Left ventricle myocardium inferior (tissue), 1 donor: ENCODE data around the gene RPL22. TPM values are rescaled to one million over a fixed set of nuclear protein-coding genes. Genes with fewer than 3 reads are reported as not detected.

Source experiments
- DNase-seq: peaks from one replicate; pipeline ENCODE4 v3.0.0-alpha.2; 2020
- H3K27ac ChIP-seq: fragments of 200-600 bp; replicated peaks from 2 replicates; pipeline ENCODE4 v1.8.0; 2021
- H3K27me3 ChIP-seq: fragments of 200-600 bp; 2 replicates; pipeline ENCODE4 v1.8.0; 2021; ENCODE audit warnings: low read depth
- H3K36me3 ChIP-seq: fragments of 200-600 bp; 2 replicates; pipeline ENCODE4 v1.8.0; 2021
- H3K4me1 ChIP-seq: fragments of 200-600 bp; 2 replicates; pipeline ENCODE4 v1.8.0; 2021
- H3K4me3 ChIP-seq: fragments of 200-600 bp; 2 replicates; pipeline ENCODE4 v1.8.0; 2021; ENCODE audit warnings: mild to moderate bottlenecking, moderate library complexity
- H3K9me3 ChIP-seq: fragments of 200-600 bp; replicated peaks from 2 replicates; pipeline ENCODE4 v1.8.0; 2021
- intact Hi-C: fragments of 100-400 bp; cut with micrococcal nuclease; formaldehyde crosslinking; loops from one replicate; pipeline ENCODE4 v1.11.0; 2022
- total RNA-seq: library from RNA; stranded (reverse); fragmentation: NEBNext Ultra II Directional; extraction: Animal tissue kit (Norgen Biotek cat#: 25700); gene quantifications from one replicate; pipeline ENCODE4 v1.2.1, GENCODE V29; 2021
- TF ChIP-seq, protein P1 (sequence below): fragments of 200-600 bp; IDR thresholded peaks from 2 replicates; pipeline ENCODE4 v1.8.0; 2021; ENCODE audit warnings: antibody characterized with exemption, mild to moderate bottlenecking, borderline replicate concordance
- donor health status: DM: no; HTN: yes; CAD: no; lungs with severe emphysema.

The RPL22 gene
- total RNA-seq, 1 donor from 2014 or later = 250 TPM

DNA sequence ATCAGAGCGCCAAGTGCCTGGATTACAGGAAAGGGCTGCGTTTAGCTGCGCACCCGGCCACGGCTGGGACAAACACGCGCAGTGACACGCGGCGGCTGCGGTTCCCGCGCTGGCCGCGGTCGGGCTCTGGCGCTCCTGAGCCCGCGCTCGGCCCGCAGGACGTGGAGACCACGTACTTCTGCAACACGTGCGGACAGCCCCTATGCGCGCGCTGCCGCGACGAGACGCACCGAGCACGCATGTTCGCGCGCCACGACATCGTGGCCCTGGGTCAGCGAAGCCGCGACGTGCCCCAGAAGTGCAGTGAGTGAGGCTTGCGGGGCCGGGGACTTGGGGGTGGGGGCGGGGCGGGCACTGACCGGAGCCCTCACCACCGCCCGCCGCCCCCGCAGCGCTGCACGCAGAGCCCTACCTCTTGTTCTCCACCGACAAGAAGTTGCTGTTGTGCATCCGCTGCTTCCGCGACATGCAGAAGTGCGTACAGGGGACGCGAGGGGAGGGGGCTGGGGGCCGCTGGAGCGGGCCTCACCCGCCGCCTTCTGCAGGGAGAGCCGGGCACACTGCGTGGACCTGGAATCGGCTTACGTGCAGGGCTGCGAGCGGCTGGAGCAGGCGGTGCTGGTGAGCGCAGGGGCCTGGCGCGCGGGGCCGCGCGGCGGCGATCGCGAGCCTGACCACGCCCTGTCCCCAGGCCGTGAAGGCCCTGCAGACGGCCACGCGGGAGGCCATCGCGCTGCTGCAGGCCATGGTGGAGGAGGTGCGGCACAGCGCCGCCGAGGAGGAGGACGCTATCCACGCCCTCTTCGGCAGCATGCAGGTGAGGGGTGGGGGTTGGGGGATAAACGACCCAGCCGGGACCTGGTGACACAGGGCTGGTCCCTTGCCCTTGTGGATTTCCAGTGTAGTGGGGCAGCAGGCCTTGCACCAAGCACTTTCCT lies 9.6 kb upstream of the RPL22 start:
- peak; percentile 56 for DNase-seq
- no peaks in the 10 kb centered on the region for H3K9me3 ChIP-seq
- peaks cover 76% of the 10 kb centered on the region for H3K4me1 ChIP-seq
- H3K27me3 ChIP-seq = no peaks in the 10 kb centered on the region
- intact Hi-C loops = no loop called here
- H3K27ac ChIP-seq = peak overlapping the region; percentile 98
- H3K4me3 ChIP-seq = peak overlapping the region; percentile 83
- TF ChIP-seq, protein P1, sequence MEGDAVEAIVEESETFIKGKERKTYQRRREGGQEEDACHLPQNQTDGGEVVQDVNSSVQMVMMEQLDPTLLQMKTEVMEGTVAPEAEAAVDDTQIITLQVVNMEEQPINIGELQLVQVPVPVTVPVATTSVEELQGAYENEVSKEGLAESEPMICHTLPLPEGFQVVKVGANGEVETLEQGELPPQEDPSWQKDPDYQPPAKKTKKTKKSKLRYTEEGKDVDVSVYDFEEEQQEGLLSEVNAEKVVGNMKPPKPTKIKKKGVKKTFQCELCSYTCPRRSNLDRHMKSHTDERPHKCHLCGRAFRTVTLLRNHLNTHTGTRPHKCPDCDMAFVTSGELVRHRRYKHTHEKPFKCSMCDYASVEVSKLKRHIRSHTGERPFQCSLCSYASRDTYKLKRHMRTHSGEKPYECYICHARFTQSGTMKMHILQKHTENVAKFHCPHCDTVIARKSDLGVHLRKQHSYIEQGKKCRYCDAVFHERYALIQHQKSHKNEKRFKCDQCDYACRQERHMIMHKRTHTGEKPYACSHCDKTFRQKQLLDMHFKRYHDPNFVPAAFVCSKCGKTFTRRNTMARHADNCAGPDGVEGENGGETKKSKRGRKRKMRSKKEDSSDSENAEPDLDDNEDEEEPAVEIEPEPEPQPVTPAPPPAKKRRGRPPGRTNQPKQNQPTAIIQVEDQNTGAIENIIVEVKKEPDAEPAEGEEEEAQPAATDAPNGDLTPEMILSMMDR = peak; percentile 63
- peaks cover 34% of the 10 kb centered on the region for H3K36me3 ChIP-seq

DNA sequence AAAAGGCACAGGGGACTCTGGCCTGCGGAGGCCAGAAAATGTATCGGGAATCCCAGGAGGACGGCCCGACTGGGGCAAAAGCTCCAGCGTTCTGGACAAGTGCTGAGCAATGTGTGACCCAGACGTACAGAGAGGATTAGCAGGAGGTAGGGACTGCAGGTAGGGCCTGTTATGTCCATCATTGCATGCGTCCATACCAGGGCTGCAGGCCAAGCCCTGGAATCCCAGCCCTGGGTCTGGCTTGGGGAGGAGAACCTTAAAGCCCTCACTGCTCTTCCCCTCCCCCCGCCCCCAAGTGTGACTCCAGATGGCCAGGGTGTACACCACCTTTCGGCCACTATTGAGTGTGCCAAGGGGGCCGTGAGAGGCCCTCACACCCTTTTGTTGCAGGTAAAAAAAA lies 8.5 kb upstream of the RPL22 start:
- no peaks in the 10 kb centered on the region for H3K9me3 ChIP-seq
- peaks cover 26% of the 10 kb centered on the region for H3K36me3 ChIP-seq
- peaks cover 76% of the 10 kb centered on the region for H3K4me1 ChIP-seq
- no peaks in the 10 kb centered on the region for H3K27me3 ChIP-seq
- H3K27ac ChIP-seq = peak overlapping the region; percentile 98
- intact Hi-C loops = no loop called here
- DNase-seq = no peak
- TF ChIP-seq, protein P1 = no peak
- peak overlapping the region; percentile 83 for H3K4me3 ChIP-seq

DNA sequence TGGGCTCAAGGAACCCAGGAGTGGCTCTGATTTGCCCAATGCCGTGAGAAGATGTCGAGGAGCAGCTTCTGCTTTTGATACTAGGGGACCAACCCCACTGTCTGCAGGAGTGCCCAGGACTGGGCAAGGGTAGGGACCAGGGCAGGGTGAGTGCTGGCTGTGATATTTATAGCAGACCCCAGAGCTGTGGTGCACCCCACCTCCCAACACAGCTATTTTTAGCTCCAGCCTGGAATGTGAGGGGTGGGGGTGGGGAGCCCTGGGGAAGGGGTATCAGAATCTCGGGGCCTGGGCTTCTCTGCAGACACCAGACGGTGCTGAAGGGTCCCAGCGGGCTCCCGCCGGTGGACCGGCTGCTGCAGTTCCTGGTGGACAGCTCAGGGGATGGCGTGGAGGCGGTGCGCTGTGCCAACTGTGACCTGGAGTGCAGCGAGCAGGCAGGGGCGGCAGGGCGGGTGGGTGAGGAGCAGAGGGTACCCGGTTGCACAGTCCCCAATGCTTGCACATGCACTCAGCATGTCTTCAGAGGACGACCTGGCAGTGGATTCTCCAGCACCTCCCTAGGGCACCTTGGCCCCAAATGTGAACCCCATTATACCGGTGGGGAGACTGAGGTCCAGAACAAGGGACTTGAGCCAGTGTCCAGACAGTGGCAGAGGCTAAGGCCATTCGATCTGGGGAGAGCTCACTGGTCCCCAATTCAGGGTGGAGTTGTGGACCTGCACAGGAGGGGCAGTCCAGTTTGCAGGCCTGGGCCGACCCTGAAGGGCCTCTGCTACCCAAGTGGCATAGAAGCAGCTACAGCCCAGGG lies 7.9 kb upstream of the RPL22 start:
- no peaks in the 10 kb centered on the region for H3K27me3 ChIP-seq
- intact Hi-C loops = no loop called here
- peak overlapping the region; percentile 98 for H3K27ac ChIP-seq
- H3K36me3 ChIP-seq = peaks cover 20% of the 10 kb centered on the region
- TF ChIP-seq, protein P1 = no peak
- DNase-seq = no peak
- no peaks in the 10 kb centered on the region for H3K9me3 ChIP-seq
- peak overlapping the region; percentile 83 for H3K4me3 ChIP-seq
- peaks cover 76% of the 10 kb centered on the region for H3K4me1 ChIP-seq

DNA sequence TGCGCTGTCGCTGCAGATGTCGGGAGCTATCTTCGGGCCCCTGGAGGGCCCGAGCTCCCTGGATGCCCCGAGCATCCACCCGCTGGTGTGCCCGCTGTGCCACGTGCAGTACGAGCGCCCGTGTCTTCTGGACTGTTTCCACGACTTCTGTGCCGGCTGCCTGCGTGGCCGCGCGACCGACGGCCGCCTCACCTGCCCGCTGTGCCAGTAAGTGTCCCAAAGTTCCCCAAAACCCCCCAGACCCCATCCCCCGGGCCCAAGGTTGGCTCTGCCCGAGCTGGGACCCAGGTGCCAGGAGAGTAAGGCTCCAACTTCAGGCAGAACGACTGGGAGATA lies 7.1 kb upstream of the RPL22 start:
- Histone ChIP-seq H3K27ac (peak overlapping the region; percentile 98), H3K27me3 (no peaks in the 10 kb centered on the region), H3K36me3 (peaks cover 12% of the 10 kb centered on the region), H3K9me3 (no peaks in the 10 kb centered on the region), H3K4me1 (peaks cover 70% of the 10 kb centered on the region), H3K4me3 (peak overlapping the region; percentile 83)
- TF ChIP-seq, protein P1 = no peak
- intact Hi-C loops = no loop called here
- DNase-seq = no peak

DNA sequence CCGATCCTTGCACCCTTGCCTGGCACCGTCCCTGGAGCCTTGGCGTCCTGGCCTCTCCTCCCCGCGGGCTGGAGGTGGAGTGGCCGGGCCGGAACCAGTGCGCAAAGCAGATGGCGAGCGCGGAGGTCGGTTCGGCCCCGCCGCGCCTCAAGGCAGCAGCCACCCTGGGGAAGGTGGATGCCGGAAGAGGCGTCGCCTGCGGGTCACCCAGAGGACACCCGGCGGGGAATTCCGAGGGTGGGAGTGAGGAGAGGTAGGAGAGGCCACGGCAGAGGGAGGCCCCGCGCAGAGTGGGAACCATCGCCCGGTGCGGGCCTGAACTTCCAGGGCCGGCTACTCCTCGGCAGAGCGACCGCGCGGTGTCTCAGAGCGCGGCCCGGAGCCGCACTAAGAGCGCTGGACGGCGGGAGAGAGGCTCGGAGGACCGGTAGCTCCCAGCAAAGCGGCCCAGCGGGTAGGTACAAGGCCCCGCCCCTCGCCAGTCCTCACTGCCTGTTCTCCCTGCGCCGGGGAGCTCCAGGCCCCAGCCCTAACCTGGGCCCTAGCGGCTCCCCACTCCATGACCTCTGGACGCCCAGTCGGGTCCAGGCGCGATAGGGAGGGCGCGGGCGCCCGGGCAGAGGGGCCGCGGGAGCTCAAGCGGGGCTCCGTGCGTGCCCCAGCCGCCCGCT lies 6.6 kb upstream of the RPL22 start, which contains the start of gene RNF207:
RNF207 (plus strand) TSS at position 271 of the 671 bp plus-strand sequence. CDS start 417 bp downstream, outside the sequence.
- Histone ChIP-seq H3K4me1 (peaks cover 65% of the 10 kb centered on the region), H3K9me3 (no peaks in the 10 kb centered on the region), H3K36me3 (peaks cover 8% of the 10 kb centered on the region), H3K27ac (peak within 1 kb of the TSS; percentile 98), H3K27me3 (no peaks in the 10 kb centered on the region), H3K4me3 (peak within 1 kb of the TSS; percentile 83)
- DNase-seq = peak; percentile 75
- intact Hi-C loops = no loop called here
- TF ChIP-seq, protein P1 = no peak
